ENCODE data around the gene ROR2.

DNA sequence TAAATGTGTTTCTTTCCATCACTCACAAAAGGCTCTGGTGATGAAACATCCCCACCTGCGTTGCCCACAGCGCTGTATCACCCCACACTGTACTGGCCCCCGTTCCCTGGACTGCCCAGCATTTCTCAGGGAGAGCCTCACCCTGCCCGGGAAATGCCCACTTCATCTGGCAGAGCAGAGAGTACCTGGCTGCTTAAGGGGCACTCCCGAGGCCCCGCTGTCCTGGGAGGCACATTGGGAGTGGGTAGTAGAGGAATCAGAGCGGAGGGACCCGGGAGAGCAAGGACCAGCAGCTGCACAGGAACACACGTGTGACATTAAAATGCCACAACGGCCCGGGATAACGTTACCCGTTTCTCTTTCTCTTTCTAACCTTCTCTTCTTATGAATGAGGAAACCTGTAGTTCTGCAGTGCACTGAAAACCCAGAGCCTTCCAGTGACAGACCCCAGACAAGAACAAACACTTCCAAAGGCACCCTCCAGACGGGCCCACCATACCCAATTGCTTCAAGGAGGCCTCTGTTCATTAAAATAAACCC is 110.0 kb downstream of the ROR2 start:
- TF ChIP-seq, protein P1, sequence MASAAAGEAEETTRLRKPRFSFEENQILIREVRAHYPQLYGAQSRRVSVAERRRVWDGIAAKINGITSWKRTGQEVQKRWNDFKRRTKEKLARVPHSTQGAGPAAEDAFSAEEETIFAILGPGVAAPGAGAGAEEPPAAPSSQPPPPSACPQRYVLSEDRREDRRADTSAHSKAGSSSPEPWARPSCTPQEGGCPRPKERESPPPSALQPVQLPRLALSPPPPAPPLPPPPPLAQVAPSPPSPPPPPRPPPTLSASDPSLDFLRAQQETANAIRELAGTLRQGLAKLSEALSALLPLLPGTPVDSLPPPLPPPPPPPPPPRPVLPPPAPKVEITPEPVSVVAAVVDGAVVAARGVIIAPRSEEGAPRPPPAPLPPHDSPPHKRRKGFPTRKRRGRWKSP (CRISPR knock-in tag; IDR thresholded peaks at IDR 0.05), result no peak
- TF ChIP-seq ARNTL (CRISPR knock-in tag; IDR thresholded peaks at IDR 0.05), result no peak
- TF ChIP-seq ZNF335 (CRISPR knock-in tag; IDR thresholded peaks at IDR 0.05), result no peak
- TF ChIP-seq HMG20B (CRISPR knock-in tag; conservative IDR thresholded peaks at IDR 0.05), result no peak
- no peak for TF ChIP-seq ZFX (CRISPR knock-in tag; IDR thresholded peaks at IDR 0.05; ENCODE audit: low read depth)
- no peak for TF ChIP-seq GABPA (IDR thresholded peaks at IDR 0.05; ENCODE audit: low read depth, low read length)
- no peak for TF ChIP-seq GABPA (CRISPR knock-in tag; IDR thresholded peaks at IDR 0.05; ENCODE audit: low read depth)
- TF ChIP-seq, protein P2, sequence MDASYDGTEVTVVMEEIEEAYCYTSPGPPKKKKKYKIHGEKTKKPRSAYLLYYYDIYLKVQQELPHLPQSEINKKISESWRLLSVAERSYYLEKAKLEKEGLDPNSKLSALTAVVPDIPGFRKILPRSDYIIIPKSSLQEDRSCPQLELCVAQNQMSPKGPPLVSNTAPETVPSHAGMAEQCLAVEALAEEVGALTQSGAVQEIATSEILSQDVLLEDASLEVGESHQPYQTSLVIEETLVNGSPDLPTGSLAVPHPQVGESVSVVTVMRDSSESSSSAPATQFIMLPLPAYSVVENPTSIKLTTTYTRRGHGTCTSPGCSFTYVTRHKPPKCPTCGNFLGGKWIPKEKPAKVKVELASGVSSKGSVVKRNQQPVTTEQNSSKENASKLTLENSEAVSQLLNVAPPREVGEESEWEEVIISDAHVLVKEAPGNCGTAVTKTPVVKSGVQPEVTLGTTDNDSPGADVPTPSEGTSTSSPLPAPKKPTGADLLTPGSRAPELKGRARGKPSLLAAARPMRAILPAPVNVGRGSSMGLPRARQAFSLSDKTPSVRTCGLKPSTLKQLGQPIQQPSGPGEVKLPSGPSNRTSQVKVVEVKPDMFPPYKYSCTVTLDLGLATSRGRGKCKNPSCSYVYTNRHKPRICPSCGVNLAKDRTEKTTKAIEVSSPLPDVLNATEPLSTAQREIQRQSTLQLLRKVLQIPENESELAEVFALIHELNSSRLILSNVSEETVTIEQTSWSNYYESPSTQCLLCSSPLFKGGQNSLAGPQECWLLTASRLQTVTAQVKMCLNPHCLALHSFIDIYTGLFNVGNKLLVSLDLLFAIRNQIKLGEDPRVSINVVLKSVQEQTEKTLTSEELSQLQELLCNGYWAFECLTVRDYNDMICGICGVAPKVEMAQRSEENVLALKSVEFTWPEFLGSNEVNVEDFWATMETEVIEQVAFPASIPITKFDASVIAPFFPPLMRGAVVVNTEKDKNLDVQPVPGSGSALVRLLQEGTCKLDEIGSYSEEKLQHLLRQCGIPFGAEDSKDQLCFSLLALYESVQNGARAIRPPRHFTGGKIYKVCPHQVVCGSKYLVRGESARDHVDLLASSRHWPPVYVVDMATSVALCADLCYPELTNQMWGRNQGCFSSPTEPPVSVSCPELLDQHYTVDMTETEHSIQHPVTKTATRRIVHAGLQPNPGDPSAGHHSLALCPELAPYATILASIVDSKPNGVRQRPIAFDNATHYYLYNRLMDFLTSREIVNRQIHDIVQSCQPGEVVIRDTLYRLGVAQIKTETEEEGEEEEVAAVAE (CRISPR knock-in tag; IDR thresholded peaks at IDR 0.05; ENCODE audit: borderline replicate concordance), result no peak
- TF ChIP-seq, protein P3, sequence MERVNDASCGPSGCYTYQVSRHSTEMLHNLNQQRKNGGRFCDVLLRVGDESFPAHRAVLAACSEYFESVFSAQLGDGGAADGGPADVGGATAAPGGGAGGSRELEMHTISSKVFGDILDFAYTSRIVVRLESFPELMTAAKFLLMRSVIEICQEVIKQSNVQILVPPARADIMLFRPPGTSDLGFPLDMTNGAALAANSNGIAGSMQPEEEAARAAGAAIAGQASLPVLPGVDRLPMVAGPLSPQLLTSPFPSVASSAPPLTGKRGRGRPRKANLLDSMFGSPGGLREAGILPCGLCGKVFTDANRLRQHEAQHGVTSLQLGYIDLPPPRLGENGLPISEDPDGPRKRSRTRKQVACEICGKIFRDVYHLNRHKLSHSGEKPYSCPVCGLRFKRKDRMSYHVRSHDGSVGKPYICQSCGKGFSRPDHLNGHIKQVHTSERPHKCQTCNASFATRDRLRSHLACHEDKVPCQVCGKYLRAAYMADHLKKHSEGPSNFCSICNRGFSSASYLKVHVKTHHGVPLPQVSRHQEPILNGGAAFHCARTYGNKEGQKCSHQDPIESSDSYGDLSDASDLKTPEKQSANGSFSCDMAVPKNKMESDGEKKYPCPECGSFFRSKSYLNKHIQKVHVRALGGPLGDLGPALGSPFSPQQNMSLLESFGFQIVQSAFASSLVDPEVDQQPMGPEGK (CRISPR knock-in tag; IDR thresholded peaks at IDR 0.05), result no peak
- TF ChIP-seq, protein P4, sequence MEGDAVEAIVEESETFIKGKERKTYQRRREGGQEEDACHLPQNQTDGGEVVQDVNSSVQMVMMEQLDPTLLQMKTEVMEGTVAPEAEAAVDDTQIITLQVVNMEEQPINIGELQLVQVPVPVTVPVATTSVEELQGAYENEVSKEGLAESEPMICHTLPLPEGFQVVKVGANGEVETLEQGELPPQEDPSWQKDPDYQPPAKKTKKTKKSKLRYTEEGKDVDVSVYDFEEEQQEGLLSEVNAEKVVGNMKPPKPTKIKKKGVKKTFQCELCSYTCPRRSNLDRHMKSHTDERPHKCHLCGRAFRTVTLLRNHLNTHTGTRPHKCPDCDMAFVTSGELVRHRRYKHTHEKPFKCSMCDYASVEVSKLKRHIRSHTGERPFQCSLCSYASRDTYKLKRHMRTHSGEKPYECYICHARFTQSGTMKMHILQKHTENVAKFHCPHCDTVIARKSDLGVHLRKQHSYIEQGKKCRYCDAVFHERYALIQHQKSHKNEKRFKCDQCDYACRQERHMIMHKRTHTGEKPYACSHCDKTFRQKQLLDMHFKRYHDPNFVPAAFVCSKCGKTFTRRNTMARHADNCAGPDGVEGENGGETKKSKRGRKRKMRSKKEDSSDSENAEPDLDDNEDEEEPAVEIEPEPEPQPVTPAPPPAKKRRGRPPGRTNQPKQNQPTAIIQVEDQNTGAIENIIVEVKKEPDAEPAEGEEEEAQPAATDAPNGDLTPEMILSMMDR (CRISPR knock-in tag; IDR thresholded peaks at IDR 0.05), result no peak
